ENCODE measurements around the gene KCNJ16.

Gene KCNJ16

DNA sequence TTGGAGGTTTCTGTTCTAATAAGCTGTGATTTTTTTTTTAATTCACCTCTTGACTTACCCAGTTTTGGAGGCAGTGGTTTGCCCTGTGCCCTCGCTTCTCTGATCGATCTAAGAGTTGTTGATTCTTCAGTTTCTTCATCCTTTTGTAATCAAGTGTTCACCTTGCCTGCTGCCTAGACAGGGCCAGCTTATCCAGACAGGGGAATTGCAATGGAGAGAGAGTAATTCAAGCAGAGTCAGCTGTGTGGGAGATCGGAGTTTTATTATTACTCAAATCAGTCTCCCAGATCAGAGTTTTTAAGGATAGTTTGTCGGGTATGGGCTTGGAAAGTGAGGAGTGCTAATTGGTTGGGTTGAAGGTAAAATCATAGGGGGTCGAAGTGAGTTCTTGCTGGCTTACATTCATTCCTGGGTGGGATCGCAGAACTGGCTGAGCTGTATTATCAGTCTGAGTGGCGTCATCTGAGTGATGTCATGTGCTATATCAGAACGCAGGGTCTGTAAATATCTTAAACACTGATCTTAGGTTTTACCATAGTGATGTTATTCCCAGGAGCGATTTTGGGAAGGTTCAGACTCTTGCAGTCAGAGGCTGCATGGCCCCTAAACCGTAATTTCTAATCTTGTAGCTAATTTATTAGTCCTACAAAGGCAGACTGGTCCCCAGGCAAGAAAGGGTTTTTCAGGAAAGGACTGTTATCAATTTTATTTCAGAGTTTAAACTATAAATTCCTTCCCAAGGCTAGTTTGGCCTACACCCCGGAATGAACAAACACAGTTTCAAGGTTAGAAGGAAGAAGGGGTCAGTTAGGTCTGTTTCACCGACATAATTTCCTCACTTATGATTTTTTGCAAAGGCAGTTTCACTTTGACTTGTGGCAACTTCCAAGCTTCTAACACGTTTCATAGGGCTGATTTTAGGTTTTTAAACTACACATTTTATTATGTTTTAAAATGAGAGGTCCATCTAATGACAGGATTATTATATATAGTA lies 21.5 kb upstream of the KCNJ16 start:
- Mint-ChIP-seq H3K4me3 (no peak overlapping the region), H3K27ac (no peak overlapping the region), H3K9me3 (ENCODE audit: low read depth) (no peaks in the 10 kb centered on the region), H3K27me3 (no peaks in the 10 kb centered on the region), H3K4me1 (ENCODE audit: low read depth) (no peaks in the 10 kb centered on the region), H3K36me3 (no peaks in the 10 kb centered on the region)

DNA sequence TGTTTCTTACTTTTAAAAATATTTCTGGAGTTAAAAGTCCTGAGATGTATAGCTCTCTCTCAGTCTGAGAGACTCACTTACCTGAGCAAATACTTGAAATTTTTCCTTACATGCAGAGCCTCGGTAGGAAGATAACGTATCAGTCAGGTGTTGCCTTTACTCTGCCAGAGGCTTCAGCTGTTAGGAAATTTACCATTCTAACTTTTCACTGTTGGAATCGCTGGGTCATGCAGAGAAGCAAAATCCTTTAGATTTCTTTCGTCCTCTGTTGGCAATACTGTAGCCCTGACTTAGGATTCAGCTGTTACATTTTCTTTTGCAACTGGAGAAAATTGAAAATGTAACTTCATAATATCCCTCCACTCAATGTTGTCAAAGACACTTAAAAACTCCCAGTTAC lies 20.0 kb upstream of the KCNJ16 start:
- Mint-ChIP-seq H3K27me3 (no peaks in the 10 kb centered on the region), H3K9me3 (ENCODE audit: low read depth) (no peaks in the 10 kb centered on the region)

DNA sequence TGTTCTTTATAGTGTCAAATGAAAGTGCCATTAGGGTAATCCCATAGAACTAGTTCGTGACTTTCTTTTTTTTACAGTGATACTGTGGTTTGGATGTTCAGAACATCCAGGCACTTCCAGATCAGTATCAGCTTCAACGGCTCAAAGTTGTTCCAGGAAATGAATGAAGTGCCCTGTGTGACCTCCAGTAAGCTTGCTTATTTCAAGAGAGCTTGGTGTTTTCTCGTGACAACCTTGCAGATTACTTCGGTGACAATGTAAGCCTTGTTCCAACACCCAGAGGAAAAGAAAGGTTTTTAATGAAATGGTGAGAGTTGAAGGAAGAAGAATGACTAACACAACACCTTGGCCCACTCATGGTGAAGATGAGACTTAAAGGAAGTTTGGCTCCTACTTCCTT lies 16.0 kb upstream of the KCNJ16 start:
- no peaks in the 10 kb centered on the region for H3K9me3 Mint-ChIP-seq (ENCODE audit: low read depth)
- no peaks in the 10 kb centered on the region for H3K36me3 Mint-ChIP-seq
- no peaks in the 10 kb centered on the region for H3K27me3 Mint-ChIP-seq
- H3K27ac Mint-ChIP-seq, result no peak overlapping the region
- no peaks in the 10 kb centered on the region for H3K4me1 Mint-ChIP-seq (ENCODE audit: low read depth)
- no peak overlapping the region for H3K4me3 Mint-ChIP-seq

More for the DNA sequence above, 20.0 kb upstream of the KCNJ16 start:
- H3K36me3 Mint-ChIP-seq, result no peaks in the 10 kb centered on the region
- no peak overlapping the region for H3K27ac Mint-ChIP-seq
- no peak overlapping the region for H3K4me3 Mint-ChIP-seq
- no peaks in the 10 kb centered on the region for H3K4me1 Mint-ChIP-seq (ENCODE audit: low read depth)

DNA sequence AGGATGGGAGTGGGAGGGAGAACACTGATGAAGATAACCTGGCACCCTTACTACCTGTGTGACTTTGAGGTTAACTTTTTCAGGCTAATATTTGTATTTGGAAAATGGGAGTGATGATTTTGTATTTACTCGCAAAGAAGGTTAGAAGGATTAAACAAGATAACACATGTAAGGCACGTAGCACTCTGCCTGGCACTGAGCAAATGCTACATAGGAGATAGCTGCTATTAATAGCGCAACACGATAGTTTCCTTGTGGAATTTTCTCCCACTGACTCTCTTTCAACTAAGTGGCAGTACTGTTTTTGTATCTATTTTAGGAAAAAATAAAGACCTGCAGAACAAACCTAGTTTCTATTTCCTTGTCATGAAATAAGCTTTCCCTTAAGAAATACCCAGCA lies 15.4 kb upstream of the KCNJ16 start:
- Mint-ChIP-seq H3K27me3 (peaks cover 2% of the 10 kb centered on the region), H3K4me3 (no peak overlapping the region), H3K27ac (no peak overlapping the region)

DNA sequence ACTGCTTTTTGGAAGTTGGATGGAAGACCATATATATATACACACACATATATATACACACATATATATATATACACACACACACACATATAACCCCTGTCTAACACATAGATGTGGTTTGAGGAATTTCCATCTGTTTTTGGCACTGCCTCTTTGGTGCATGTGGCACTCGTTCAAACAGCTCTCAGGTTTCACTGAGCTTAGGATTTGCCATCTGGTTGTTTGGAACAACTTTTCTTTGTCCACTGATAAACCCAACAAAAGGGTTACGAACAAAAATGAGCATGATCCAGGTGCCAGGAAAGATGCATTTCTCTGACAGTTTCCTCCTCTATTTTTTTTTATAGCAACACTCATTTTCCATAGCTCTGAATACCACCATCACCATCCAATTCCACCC lies 14.6 kb upstream of the KCNJ16 start:
- Mint-ChIP-seq H3K4me3 (no peak overlapping the region), H3K27ac (no peak overlapping the region), H3K36me3 (no peaks in the 10 kb centered on the region), H3K9me3 (ENCODE audit: low read depth) (no peaks in the 10 kb centered on the region), H3K4me1 (ENCODE audit: low read depth) (no peaks in the 10 kb centered on the region), H3K27me3 (peaks cover 3% of the 10 kb centered on the region)

More for the DNA sequence above, 15.4 kb upstream of the KCNJ16 start:
- Mint-ChIP-seq H3K4me1 (ENCODE audit: low read depth) (no peaks in the 10 kb centered on the region), H3K9me3 (ENCODE audit: low read depth) (no peaks in the 10 kb centered on the region), H3K36me3 (no peaks in the 10 kb centered on the region)

DNA sequence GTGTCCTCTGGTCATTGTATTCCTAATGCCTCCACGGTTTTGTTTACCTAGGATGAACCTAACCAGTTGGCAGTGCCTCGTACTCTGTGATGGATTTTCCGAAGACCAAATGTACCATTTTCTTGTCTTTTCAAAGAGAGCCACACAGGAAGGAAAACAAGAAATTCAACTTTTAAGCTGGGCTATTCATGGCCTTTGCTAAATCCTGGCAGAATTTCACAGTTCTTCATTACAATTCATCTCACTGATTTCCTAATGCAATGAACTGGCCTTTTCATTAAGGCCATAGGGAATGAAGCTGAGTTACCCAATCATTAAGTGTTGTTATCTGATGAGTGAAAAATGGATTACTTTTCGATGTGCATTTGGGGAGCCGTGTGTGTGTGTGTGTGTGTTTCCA lies 7.9 kb upstream of the KCNJ16 start:
- H3K9me3 Mint-ChIP-seq (ENCODE audit: low read depth), result no peaks in the 10 kb centered on the region
- no peak overlapping the region for H3K4me3 Mint-ChIP-seq
- H3K4me1 Mint-ChIP-seq (ENCODE audit: low read depth), result no peaks in the 10 kb centered on the region
- no peaks in the 10 kb centered on the region for H3K36me3 Mint-ChIP-seq
- H3K27me3 Mint-ChIP-seq, result peaks cover 5% of the 10 kb centered on the region
- H3K27ac Mint-ChIP-seq, result no peak overlapping the region

DNA sequence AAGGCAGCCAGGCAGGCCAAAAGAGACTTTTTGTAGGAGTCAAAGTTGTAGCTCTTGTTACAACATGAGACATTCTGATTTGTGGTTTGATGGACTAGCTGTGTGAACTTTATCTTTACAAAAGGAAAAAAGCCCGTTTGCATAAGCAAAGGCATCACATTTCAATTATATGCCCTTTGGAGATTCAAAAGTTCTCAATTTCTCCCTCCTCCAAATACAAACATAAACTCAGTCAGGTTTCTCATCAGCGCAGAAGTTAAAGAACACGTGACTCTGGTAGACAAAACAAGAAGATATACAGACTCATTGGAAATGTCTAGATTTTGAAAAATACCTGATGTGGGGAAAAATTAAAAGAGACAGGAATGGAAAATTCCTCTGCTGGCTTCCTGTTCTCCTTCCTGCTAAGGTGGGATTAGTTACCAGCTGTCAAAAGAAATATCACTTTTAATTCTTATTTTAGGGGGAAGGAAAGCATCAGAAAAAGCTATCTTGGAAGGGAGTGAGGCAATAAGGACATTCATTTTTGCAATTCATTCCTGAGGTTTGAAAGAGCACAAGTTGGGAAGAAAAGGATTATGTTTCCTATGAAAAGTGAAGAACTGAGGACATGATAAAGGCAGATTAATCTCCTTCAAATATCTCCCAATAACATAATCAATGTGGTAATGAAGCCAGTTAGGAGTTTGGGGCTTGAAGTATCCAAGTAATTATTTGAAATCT lies 4.6 kb upstream of the KCNJ16 start:
- Mint-ChIP-seq H3K4me1 (ENCODE audit: low read depth) (no peaks in the 10 kb centered on the region), H3K27me3 (peaks cover 2% of the 10 kb centered on the region), H3K9me3 (ENCODE audit: low read depth) (no peaks in the 10 kb centered on the region), H3K27ac (no peak overlapping the region), H3K36me3 (no peaks in the 10 kb centered on the region), H3K4me3 (no peak overlapping the region)

DNA sequence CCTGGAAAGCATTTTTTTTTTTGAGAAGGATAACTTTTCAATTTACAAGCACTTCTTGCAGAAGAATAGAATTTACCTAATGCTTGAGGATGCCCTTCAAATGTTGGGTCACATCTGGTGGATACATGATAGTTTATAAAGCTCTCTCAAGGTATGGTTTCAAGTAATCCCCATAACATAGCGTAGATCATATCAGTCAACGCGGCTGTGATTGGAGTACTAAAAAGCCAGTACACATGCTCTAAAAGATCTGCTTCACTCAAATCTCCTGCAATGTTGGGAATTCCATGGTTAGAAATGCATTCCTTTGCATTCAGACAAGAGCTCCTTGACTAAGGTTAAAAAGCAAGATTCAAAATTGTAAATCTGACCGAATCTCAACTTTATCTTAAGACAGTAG lies 3.9 kb upstream of the KCNJ16 start:
- H3K27ac Mint-ChIP-seq, result no peak overlapping the region
- H3K9me3 Mint-ChIP-seq (ENCODE audit: low read depth), result no peaks in the 10 kb centered on the region
- H3K4me3 Mint-ChIP-seq, result no peak overlapping the region
- no peaks in the 10 kb centered on the region for H3K4me1 Mint-ChIP-seq (ENCODE audit: low read depth)
- H3K36me3 Mint-ChIP-seq, result no peaks in the 10 kb centered on the region
- peaks cover 2% of the 10 kb centered on the region for H3K27me3 Mint-ChIP-seq

DNA sequence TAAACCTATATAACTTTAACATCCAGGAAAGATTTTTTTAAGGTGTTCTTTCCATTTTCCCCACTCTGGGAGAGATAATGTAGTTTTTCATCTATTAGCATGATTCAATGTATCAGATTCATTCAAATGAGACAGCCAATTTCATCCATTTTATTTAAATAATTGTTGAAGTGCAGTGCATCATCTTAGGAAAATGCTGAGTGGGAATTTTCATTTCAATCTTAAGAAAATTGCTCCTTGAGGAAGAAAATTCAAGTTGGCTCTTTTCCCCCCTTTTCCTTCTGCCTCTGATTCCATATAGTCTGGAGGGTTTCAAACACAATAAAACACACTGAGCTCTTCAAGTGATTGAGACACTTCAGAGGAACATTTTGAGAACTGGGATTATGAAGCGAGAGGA lies 3.4 kb upstream of the KCNJ16 start:
- no peaks in the 10 kb centered on the region for H3K9me3 Mint-ChIP-seq (ENCODE audit: low read depth)
- H3K4me3 Mint-ChIP-seq, result no peak overlapping the region
- peaks cover 2% of the 10 kb centered on the region for H3K27me3 Mint-ChIP-seq
- no peaks in the 10 kb centered on the region for H3K4me1 Mint-ChIP-seq (ENCODE audit: low read depth)
- no peak overlapping the region for H3K27ac Mint-ChIP-seq
- H3K36me3 Mint-ChIP-seq, result no peaks in the 10 kb centered on the region

DNA sequence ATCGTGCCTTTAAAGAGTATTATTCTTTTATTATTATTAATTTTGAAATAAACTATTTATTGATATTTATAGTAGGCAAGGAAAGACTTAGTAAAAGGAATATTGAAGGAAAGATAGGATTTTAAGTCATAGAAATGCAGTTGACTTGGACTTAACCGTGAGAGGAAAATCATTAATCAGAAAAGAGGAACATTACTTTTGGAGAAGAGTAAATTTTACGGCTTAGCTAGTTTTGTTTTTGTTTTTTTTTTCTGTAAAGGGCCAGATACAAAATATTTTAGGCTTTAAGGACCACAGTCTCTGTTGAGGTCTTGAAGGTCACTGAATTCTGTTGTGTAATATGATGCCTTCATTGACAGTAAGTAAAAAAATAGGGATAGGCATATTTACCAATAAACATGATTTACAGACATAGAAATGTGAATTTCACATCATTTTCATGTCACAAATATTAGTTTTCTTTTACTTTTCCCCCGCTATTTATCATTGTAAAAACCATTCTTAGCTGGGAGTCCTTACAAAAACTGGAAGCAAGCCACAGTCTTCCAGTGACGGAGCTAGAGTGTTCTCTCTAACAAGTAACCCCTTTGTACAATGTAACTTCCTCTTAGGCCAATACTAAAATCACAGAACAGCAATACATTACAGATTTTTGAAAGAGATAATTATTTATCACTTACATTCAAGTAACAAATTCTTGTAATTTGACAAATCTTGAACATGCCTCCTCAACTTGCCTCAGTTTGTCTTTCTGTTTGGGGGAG lies 2.3 kb upstream of the KCNJ16 start:
- H3K4me1 Mint-ChIP-seq (ENCODE audit: low read depth), result no peaks in the 10 kb centered on the region
- no peaks in the 10 kb centered on the region for H3K36me3 Mint-ChIP-seq
- no peak overlapping the region for H3K4me3 Mint-ChIP-seq
- no peaks in the 10 kb centered on the region for H3K9me3 Mint-ChIP-seq (ENCODE audit: low read depth)
- peaks cover 2% of the 10 kb centered on the region for H3K27me3 Mint-ChIP-seq
- H3K27ac Mint-ChIP-seq, result no peak overlapping the region

DNA sequence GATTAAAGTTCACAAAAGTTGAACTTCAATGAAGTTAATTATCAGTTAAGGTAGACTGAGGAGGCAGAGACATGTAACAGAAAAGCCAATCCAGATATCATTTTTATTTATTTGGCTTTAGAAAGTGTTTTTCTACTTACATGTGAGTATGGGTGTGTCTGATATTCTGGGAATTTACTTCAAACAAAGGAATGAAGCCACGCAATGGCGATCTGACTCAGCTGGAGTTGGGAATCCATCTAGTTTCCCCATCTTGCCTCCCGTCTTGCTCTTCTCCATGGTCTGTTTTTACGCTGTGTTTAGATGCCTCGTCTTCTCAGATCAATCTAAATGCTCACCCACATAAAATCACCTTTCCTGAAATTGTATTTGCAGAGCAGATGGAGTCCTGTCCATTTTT lies 1.7 kb upstream of the KCNJ16 start:
- Mint-ChIP-seq H3K9me3 (ENCODE audit: low read depth) (no peaks in the 10 kb centered on the region), H3K27ac (no peak overlapping the region), H3K27me3 (peaks cover 2% of the 10 kb centered on the region), H3K4me1 (ENCODE audit: low read depth) (no peaks in the 10 kb centered on the region), H3K4me3 (no peak overlapping the region), H3K36me3 (no peaks in the 10 kb centered on the region)

DNA sequence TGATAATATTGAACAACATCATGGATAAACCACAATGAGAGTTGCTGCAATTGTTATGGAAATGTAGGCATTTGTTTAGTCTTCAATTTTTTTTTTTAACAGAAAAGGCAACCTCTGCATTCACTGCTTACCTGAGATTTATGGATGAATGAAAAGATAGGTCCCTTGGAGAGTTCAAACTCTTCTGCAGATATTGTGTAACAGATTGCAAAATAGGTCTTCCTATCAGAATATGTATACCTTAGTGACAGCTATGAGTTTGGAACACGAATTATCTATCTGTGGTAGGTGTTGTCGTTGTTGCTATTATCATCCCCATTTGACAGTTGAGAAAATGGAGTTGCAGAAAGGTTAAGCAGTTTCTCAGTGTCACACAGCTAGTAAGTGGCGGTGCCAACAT lies 1.2 kb upstream of the KCNJ16 start:
- Mint-ChIP-seq H3K4me3 (no peak overlapping the region), H3K27ac (no peak overlapping the region), H3K27me3 (peaks cover 2% of the 10 kb centered on the region), H3K9me3 (ENCODE audit: low read depth) (no peaks in the 10 kb centered on the region), H3K4me1 (ENCODE audit: low read depth) (no peaks in the 10 kb centered on the region), H3K36me3 (no peaks in the 10 kb centered on the region)

DNA sequence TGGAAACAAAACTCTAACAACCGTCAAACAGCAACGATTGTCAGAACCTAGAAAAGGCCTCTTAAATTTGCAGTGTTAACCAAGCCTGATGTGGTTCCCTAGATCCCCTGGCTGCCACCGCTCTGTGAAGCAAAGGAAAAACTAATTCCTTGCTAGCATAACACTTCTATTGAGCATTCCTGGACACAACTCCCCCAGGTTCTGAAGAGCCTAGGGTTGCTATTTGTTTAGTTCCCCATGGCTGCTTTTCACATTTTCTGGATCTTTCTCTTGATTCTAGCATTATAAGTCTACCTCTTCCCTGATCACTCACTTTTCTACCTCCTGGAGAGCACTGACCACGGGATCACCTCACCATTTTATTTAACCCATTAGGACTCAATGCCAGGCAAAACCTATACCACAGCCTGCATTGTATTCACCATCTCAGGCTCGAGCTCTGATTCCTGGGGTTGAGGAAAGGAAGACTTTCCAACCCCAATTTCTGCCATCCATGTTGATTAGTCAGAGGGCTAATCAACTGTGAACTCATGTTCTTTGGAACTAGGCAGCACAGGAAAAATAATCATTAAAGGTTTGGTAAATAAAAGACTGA lies 692 bp upstream of the KCNJ16 start:
- Mint-ChIP-seq H3K27me3 (peaks cover 2% of the 10 kb centered on the region), H3K36me3 (no peaks in the 10 kb centered on the region), H3K27ac (no peak overlapping the region), H3K4me3 (no peak overlapping the region), H3K9me3 (ENCODE audit: low read depth) (no peaks in the 10 kb centered on the region), H3K4me1 (ENCODE audit: low read depth) (no peaks in the 10 kb centered on the region)

DNA sequence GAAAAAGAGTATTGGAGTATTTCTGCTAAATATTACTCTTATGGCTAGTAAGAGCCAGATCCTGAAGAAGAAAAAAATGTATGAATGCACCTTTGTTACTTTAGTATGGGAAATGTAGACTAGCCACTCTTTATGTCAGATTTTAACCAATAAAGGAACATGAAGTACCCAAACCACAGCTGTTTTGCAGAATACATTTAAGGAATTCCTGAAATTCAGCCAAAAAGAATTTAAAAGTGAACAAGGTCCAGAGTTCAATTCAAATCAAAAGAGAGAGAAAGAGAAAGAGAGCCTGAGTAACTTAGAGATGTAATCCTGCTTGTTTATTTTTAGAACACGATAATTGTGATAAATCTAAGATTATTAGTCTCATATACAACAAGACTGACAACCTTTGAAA lies 1.2 kb downstream of the KCNJ16 start:
- Mint-ChIP-seq H3K9me3 (ENCODE audit: low read depth) (no peaks in the 10 kb centered on the region), H3K36me3 (no peaks in the 10 kb centered on the region), H3K4me1 (ENCODE audit: low read depth) (no peaks in the 10 kb centered on the region), H3K4me3 (no peak overlapping the region), H3K27me3 (peaks cover 2% of the 10 kb centered on the region), H3K27ac (no peak overlapping the region)

DNA sequence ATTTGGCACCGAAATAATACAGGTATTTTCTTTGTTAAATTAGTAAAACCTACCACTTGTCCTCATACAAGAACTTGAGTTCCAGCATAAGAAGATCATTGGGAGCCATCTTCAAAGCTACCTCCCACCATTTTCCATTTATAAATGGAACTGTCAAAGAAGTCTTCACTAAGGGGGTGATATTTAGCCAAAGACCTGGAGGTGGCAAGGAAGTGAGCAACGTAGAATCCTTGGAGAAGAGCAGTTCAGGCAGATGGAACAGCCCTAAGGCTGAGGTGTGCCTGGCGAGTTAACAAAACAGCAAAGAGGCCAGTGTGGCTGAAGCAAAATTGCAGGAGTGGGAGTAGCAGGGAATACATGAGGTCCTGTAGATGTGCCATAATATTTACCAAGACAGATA lies 1.8 kb downstream of the KCNJ16 start:
- Mint-ChIP-seq H3K27me3 (peaks cover 4% of the 10 kb centered on the region), H3K4me1 (ENCODE audit: low read depth) (no peaks in the 10 kb centered on the region), H3K9me3 (ENCODE audit: low read depth) (no peaks in the 10 kb centered on the region), H3K4me3 (no peak overlapping the region), H3K36me3 (no peaks in the 10 kb centered on the region), H3K27ac (no peak overlapping the region)

Measured in activated naive CD8-positive, alpha-beta T cell (primary cell).